H9 (cell line): Measurements from ENCODE around the gene HOXC13. TPM values are rescaled to one million over a fixed set of nuclear protein-coding genes. Genes with fewer than 3 reads are reported as not detected.

ENCODE experiments used
- DNase-seq: peaks from one replicate; pipeline ENCODE4 v3.0.0-alpha.2; 2017
- H2AFZ ChIP-seq: one replicate; pipeline ENCODE4 v1.6.1; 2013; ENCODE audit warnings: mild to moderate bottlenecking, low read length, control low read depth, moderate library complexity
- H2AK5ac ChIP-seq: 2 replicates; pipeline ENCODE4 v1.6.1; 2013; ENCODE audit warnings: low read length, control low read depth, mixed read lengths; ENCODE audit not compliant: insufficient read length
- H2BK120ac ChIP-seq: one replicate; pipeline ENCODE4 v1.6.1; 2013; ENCODE audit warnings: low read depth, mild to moderate bottlenecking, low read length, control low read depth, inconsistent platforms; ENCODE audit not compliant: poor library complexity, severe bottlenecking
- H2BK12ac ChIP-seq: 2 replicates; pipeline ENCODE4 v1.6.1; 2013; ENCODE audit warnings: low read length, control low read depth, mixed read lengths, low read depth; ENCODE audit not compliant: insufficient read length
- H2BK15ac ChIP-seq: 2 replicates; pipeline ENCODE4 v1.6.1; 2013; ENCODE audit warnings: low read depth, low read length, control low read depth
- H2BK20ac ChIP-seq: one replicate; pipeline ENCODE4 v1.6.1; 2013; ENCODE audit warnings: low read depth, mild to moderate bottlenecking, low read length, control low read depth, inconsistent platforms; ENCODE audit not compliant: poor library complexity, severe bottlenecking
- H2BK5ac ChIP-seq: 2 replicates; pipeline ENCODE4 v1.6.1; 2013; ENCODE audit warnings: low read length, control low read depth, mixed read lengths; ENCODE audit not compliant: insufficient read length
- H3K14ac ChIP-seq: 2 replicates; pipeline ENCODE4 v1.6.1; 2013; ENCODE audit warnings: low read length, control low read depth; ENCODE audit not compliant: insufficient read depth
- H3K18ac ChIP-seq: 2 replicates; pipeline ENCODE4 v1.6.1; 2013; ENCODE audit warnings: low read depth, mild to moderate bottlenecking, mixed read lengths, low read length, control low read depth; ENCODE audit not compliant: insufficient read length
- H3K23ac ChIP-seq: 2 replicates; pipeline ENCODE4 v1.6.1; 2013; ENCODE audit warnings: low read length, control low read depth, mixed read lengths, low read depth; ENCODE audit not compliant: insufficient read length
- H3K23me2 ChIP-seq: 2 replicates; pipeline ENCODE4 v1.6.1; 2013; ENCODE audit warnings: low read depth, mild to moderate bottlenecking, mixed read lengths, low read length, control low read depth; ENCODE audit not compliant: insufficient read length, poor library complexity, severe bottlenecking
- H3K27ac ChIP-seq: 2 replicates; pipeline ENCODE4 v1.5.1; 2013; ENCODE audit warnings: low read length, control low read depth, mixed read lengths, low read depth; ENCODE audit not compliant: insufficient read length
- H3K27me3 ChIP-seq: 2 replicates; pipeline ENCODE4 v1.6.1; 2013; ENCODE audit warnings: low read length, control low read depth, inconsistent platforms; ENCODE audit not compliant: insufficient read depth
- H3K4ac ChIP-seq: 2 replicates; pipeline ENCODE4 v1.6.1; 2013; ENCODE audit warnings: low read depth, mild to moderate bottlenecking, control low read depth, inconsistent platforms, low read length, moderate library complexity
- H3K4me1 ChIP-seq: 2 replicates; pipeline ENCODE4 v1.6.1; 2013; ENCODE audit warnings: low read length, control low read depth, inconsistent platforms; ENCODE audit not compliant: insufficient read depth
- H3K4me2 ChIP-seq: 2 replicates; pipeline ENCODE4 v1.6.1; 2013; ENCODE audit warnings: low read length, control low read depth, mixed read lengths; ENCODE audit not compliant: insufficient read length, insufficient read depth
- H3K56ac ChIP-seq: 2 replicates; pipeline ENCODE4 v1.6.1; 2013; ENCODE audit warnings: low read depth, mild to moderate bottlenecking, mixed read lengths, low read length, control low read depth; ENCODE audit not compliant: insufficient read length
- H3K79me1 ChIP-seq: 2 replicates; pipeline ENCODE4 v1.6.1; 2013; ENCODE audit warnings: low read depth, mild to moderate bottlenecking, moderate library complexity, low read length, control low read depth, inconsistent platforms; ENCODE audit not compliant: insufficient read depth, poor library complexity, severe bottlenecking
- H3K79me2 ChIP-seq: 2 replicates; pipeline ENCODE4 v1.6.1; 2013; ENCODE audit warnings: low read length, control low read depth, inconsistent platforms; ENCODE audit not compliant: insufficient read depth
- H3K9ac ChIP-seq: 2 replicates; pipeline ENCODE4 v1.6.1; 2013; ENCODE audit warnings: low read length, control low read depth, mixed read lengths; ENCODE audit not compliant: insufficient read length; ENCODE audit errors: extremely low read depth
- H3K9me3 ChIP-seq: one replicate; pipeline ENCODE4 v1.6.1; 2013; ENCODE audit warnings: low read depth, low read length, inconsistent platforms; ENCODE audit not compliant: control insufficient read depth
- H3T11ph ChIP-seq: one replicate; pipeline ENCODE4 v1.6.1; 2013; ENCODE audit warnings: mild to moderate bottlenecking, low read length, control low read depth, inconsistent platforms
- H4K20me1 ChIP-seq: one replicate; pipeline ENCODE4 v1.6.1; 2013; ENCODE audit not compliant: control insufficient read depth, insufficient read length, insufficient read depth
- H4K5ac ChIP-seq: 2 replicates; pipeline ENCODE4 v1.6.1; 2013; ENCODE audit warnings: low read depth, mild to moderate bottlenecking, mixed read lengths, low read length, control low read depth; ENCODE audit not compliant: insufficient read length
- H4K8ac ChIP-seq: replicated peaks from 2 replicates; pipeline ENCODE4 v1.6.1; 2013; ENCODE audit warnings: low read length, control low read depth, mixed read lengths, low read depth; ENCODE audit not compliant: insufficient read length
- H4K91ac ChIP-seq: 2 replicates; pipeline ENCODE4 v1.6.1; 2013; ENCODE audit warnings: low read depth, mild to moderate bottlenecking, moderate library complexity, mixed read lengths, low read length, control low read depth; ENCODE audit not compliant: insufficient read length
- H3K27ac Mint-ChIP-seq, 3 experiments: 2 replicates in 2 of 3; 3 replicates in 1 of 3; pipeline ENCODE4 v1.8.0; 2020 to 2021; ENCODE audit warnings: mixed read lengths in 3 of 3, mild to moderate bottlenecking in 1 of 3, moderate library complexity in 1 of 3
- H3K27me3 Mint-ChIP-seq: 2 replicates; pipeline ENCODE4 v1.8.0; 2021; ENCODE audit warnings: low read depth, mild to moderate bottlenecking, moderate library complexity, mixed read lengths
- H3K36me3 Mint-ChIP-seq, 3 experiments: 2 replicates in 2 of 3; 3 replicates in 1 of 3; pipeline ENCODE4 v1.8.0; 2020 to 2021; ENCODE audit warnings: low read depth in 3 of 3, mixed read lengths in 3 of 3; ENCODE audit not compliant: insufficient read depth in 1 of 3
- H3K4me1 Mint-ChIP-seq, 2 experiments: 2 replicates each; pipeline ENCODE4 v1.8.0; 2020; ENCODE audit warnings: mixed read lengths in 2 of 2
- H3K4me3 Mint-ChIP-seq, 2 experiments: 2 replicates in 1 of 2; 3 replicates in 1 of 2; pipeline ENCODE4 v1.8.0; 2020 to 2021; ENCODE audit warnings: mild to moderate bottlenecking in 2 of 2, mixed read lengths in 2 of 2, moderate library complexity in 1 of 2
- H3K9me3 Mint-ChIP-seq, 2 experiments: 2 replicates in 1 of 2; 3 replicates in 1 of 2; pipeline ENCODE4 v1.8.0; 2020; ENCODE audit warnings: mild to moderate bottlenecking in 2 of 2, mixed read lengths in 2 of 2, moderate library complexity in 1 of 2
- CTCF ChIP-seq: fragments of 200-600 bp; sonication (generic); conservative IDR thresholded peaks from 3 replicates; pipeline ENCODE4 v1.8.0; 2021; ENCODE audit warnings: antibody characterized with exemption, mild to moderate bottlenecking
- WGBS: extraction: QIAGEN DNeasy Blood & Tissue Kit; methylation state at CpG from one replicate; pipeline ENCODE4 v1.1.7; 2013; ENCODE audit warnings: missing lambda C conversion rate, low lambda C conversion rate, mixed read lengths; ENCODE audit not compliant: insufficient read length; ENCODE audit errors: extremely low coverage; 5-methylcytosine and 5-hydroxymethylcytosine counted together
- total RNA-seq: library from RNA; stranded (reverse); gene quantifications from 2 replicates; pipeline ENCODE4 v1.2.1, GENCODE V29; 2021

HOXC13 gene
- total RNA-seq, 1 experiment from 2014 or later = not detected

GRCh38 chr12:53952871-53953734, 14.5 kb downstream of the HOXC13 start:
- H3K27me3 ChIP-seq = peaks cover 99% of the 10 kb centered on the region
- H3K4me1 ChIP-seq = no peaks in the 10 kb centered on the region
- H3K4me2 ChIP-seq = no peak overlapping the region
- no peak overlapping the region for H3K18ac ChIP-seq
- H3K14ac ChIP-seq = no peak overlapping the region
- Mint-ChIP-seq H3K9me3 (peaks cover 0 to 9% of the 10 kb centered on the region in 2 experiments; a peak in 3 of 5 replicates), H3K4me3 (no peak overlapping the region), H3K4me1 (peaks cover 6 to 20% of the 10 kb centered on the region in 2 experiments; a peak in 3 of 4 replicates), H3K36me3 (no peaks in the 10 kb centered on the region; a peak in 2 of 7 replicates), H3K27me3 (peaks cover 99% of the 10 kb centered on the region), H3K27ac (no peak overlapping the region)
- no peak overlapping the region for H3K9ac ChIP-seq
- TF ChIP-seq CTCF = no peak
- no peaks in the 10 kb centered on the region for H3K23me2 ChIP-seq
- no peak overlapping the region for H2AFZ ChIP-seq
- H3K27ac ChIP-seq = no peak overlapping the region
- no peak overlapping the region for H4K8ac ChIP-seq
- no peak overlapping the region for H4K5ac ChIP-seq
- no peak overlapping the region for H3K4ac ChIP-seq
- H2BK120ac ChIP-seq = no peak overlapping the region
- no peak overlapping the region for H2BK5ac ChIP-seq
- no peaks in the 10 kb centered on the region for H4K20me1 ChIP-seq
- H2BK15ac ChIP-seq = no peak overlapping the region
- DNase-seq = peak; percentile 88
- H2AK5ac ChIP-seq = no peak overlapping the region
- H4K91ac ChIP-seq = no peak overlapping the region
- H2BK12ac ChIP-seq = no peak overlapping the region
- no peak overlapping the region for H3K56ac ChIP-seq
- WGBS = no CpG with 5 or more reads among the region's 38 CpGs
- H3K79me2 ChIP-seq = no peaks in the 10 kb centered on the region
- no peaks in the 10 kb centered on the region for H3K9me3 ChIP-seq
- H2BK20ac ChIP-seq = no peak overlapping the region
- no peaks in the 10 kb centered on the region for H3K79me1 ChIP-seq
- no peak overlapping the region for H3K23ac ChIP-seq
- H3T11ph ChIP-seq = no peak overlapping the region
